ENCODE data around the gene RPS6KA5. TPM values are rescaled to one million over a fixed set of nuclear protein-coding genes. Genes with fewer than 3 reads are reported as not detected.

Gene RPS6KA5
- total and polyA plus RNA-seq, 2 donors (not counting 1 experiment from before 2014, with no cell fraction given) = 0.59 to 2.0 TPM

DNA sequence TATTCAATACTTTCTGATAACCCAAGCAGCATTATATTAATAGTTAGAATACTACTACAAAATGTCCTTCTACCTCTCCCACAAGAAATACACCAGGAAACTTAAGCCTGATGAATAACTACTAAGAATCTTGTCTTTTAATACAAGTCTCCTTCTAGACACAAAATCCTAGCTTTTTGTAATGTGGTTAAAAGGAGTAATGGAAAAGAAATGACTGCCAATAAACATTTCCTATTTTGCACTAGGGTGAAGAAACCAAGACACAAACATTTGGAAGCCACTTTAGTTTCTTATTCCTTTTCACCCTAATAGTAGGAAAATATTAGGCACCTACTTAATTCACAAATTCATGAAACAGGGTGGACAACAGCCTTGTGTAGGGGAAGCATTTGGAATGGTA lies 192.9 kb downstream of the RPS6KA5 start:
- H3K36me3 ChIP-seq (ENCODE audit: control insufficient read depth, insufficient read depth, low read length) = no peaks in the 10 kb centered on the region
- H3K27ac ChIP-seq (ENCODE audit: insufficient read depth, low read length) = no peak overlapping the region
- no peaks in the 10 kb centered on the region for H3K9me3 ChIP-seq (ENCODE audit: control insufficient read depth, insufficient read depth, low read depth, low read length)
- no peaks in the 10 kb centered on the region for H4K20me1 ChIP-seq (ENCODE audit: control insufficient read depth, extremely low read depth, insufficient read depth, low read length)
- H3K79me2 ChIP-seq (ENCODE audit: control insufficient read depth, insufficient read depth, low read length) = no peaks in the 10 kb centered on the region
- no peak overlapping the region for H2AFZ ChIP-seq (ENCODE audit: low read length)
- H3K4me2 ChIP-seq (ENCODE audit: extremely low read depth, insufficient read depth, low read length) = no peak overlapping the region
- peaks cover 2% of the 10 kb centered on the region for H3K4me1 ChIP-seq (ENCODE audit: control insufficient read depth, extremely low read depth, insufficient read depth, low read length)
- DNase-seq (ENCODE audit: low read depth in 2 of 2) = no peak
- no peak overlapping the region for H3K9ac ChIP-seq (ENCODE audit: insufficient read depth, low read length)
- H3K4me3 ChIP-seq (replicated peaks in 1 of 4; ENCODE audit: control extremely low read depth in 1 of 4, insufficient read depth in 1 of 4, low read depth in 3 of 4, low read length in 4 of 4) = no peak overlapping the region
- H3K27me3 ChIP-seq (ENCODE audit: control insufficient read depth, insufficient read depth, low read length) = no peaks in the 10 kb centered on the region
- TF ChIP-seq EZH2 (IDR thresholded peaks at IDR 0.05; ENCODE audit: low read length, missing control alignments) = no peak
- TF ChIP-seq, protein P1, sequence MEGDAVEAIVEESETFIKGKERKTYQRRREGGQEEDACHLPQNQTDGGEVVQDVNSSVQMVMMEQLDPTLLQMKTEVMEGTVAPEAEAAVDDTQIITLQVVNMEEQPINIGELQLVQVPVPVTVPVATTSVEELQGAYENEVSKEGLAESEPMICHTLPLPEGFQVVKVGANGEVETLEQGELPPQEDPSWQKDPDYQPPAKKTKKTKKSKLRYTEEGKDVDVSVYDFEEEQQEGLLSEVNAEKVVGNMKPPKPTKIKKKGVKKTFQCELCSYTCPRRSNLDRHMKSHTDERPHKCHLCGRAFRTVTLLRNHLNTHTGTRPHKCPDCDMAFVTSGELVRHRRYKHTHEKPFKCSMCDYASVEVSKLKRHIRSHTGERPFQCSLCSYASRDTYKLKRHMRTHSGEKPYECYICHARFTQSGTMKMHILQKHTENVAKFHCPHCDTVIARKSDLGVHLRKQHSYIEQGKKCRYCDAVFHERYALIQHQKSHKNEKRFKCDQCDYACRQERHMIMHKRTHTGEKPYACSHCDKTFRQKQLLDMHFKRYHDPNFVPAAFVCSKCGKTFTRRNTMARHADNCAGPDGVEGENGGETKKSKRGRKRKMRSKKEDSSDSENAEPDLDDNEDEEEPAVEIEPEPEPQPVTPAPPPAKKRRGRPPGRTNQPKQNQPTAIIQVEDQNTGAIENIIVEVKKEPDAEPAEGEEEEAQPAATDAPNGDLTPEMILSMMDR (conservative IDR thresholded peaks at IDR 0.05 in 1 of 2, IDR thresholded peaks at IDR 0.05 in 1 of 2; ENCODE audit: low read depth in 1 of 2, low read length in 2 of 2) = no peak

DNA sequence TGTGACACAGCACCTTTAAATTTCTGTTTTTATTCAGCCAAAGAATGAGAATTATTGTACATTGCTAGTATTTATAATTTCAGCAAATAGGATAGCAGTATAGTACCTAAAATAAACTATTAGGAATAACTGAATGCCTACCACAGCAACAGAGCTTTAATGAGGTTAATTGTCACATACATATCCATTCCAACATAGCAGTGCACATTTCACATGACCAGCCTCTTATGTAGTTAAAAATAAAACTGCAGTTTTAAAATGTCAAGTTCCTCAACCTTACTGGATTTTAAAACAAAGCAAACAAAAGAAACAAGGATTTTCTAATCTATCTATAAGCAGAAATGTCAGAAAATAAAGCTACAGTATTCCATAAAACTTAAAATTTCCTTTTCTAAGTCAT lies 193.6 kb downstream of the RPS6KA5 start:
- H2AFZ ChIP-seq (ENCODE audit: low read length) = no peak overlapping the region
- TF ChIP-seq, protein P1 (conservative IDR thresholded peaks at IDR 0.05 in 1 of 2, IDR thresholded peaks at IDR 0.05 in 1 of 2; ENCODE audit: low read depth in 1 of 2, low read length in 2 of 2) = no peak
- TF ChIP-seq EZH2 (IDR thresholded peaks at IDR 0.05; ENCODE audit: low read length, missing control alignments) = no peak
- H4K20me1 ChIP-seq (ENCODE audit: control insufficient read depth, extremely low read depth, insufficient read depth, low read length) = no peaks in the 10 kb centered on the region
- no peak overlapping the region for H3K27ac ChIP-seq (ENCODE audit: insufficient read depth, low read length)
- no peaks in the 10 kb centered on the region for H3K36me3 ChIP-seq (ENCODE audit: control insufficient read depth, insufficient read depth, low read length)
- no peak overlapping the region for H3K4me3 ChIP-seq (replicated peaks in 1 of 4; ENCODE audit: control extremely low read depth in 1 of 4, insufficient read depth in 1 of 4, low read depth in 3 of 4, low read length in 4 of 4)
- H3K4me2 ChIP-seq (ENCODE audit: extremely low read depth, insufficient read depth, low read length) = no peak overlapping the region
- no peaks in the 10 kb centered on the region for H3K27me3 ChIP-seq (ENCODE audit: control insufficient read depth, insufficient read depth, low read length)
- no peaks in the 10 kb centered on the region for H3K79me2 ChIP-seq (ENCODE audit: control insufficient read depth, insufficient read depth, low read length)
- no peak for DNase-seq (ENCODE audit: low read depth in 2 of 2)
- H3K9ac ChIP-seq (ENCODE audit: insufficient read depth, low read length) = no peak overlapping the region
- H3K9me3 ChIP-seq (ENCODE audit: control insufficient read depth, insufficient read depth, low read depth, low read length) = no peaks in the 10 kb centered on the region
- H3K4me1 ChIP-seq (ENCODE audit: control insufficient read depth, extremely low read depth, insufficient read depth, low read length) = peaks cover 2% of the 10 kb centered on the region

DNA sequence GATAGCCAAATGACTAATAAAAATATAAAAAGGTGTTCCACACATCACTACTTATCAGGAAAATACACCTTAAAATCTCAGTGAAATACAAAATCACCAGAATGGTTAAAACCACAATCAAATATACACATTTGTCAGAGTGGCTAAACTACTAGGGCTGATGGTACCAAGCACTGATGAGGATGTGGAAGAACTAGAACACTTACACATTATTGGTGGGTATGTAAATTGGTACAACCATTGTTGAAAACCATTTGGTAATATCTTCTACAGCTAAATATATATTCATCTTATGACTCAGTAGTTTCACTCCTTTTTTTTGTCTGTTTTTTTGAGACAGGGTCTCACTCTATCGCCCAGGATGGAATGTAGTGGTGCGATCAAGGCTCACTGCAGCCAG lies 195.7 kb downstream of the RPS6KA5 start:
- Histone ChIP-seq H3K4me3 (replicated peaks in 1 of 4; ENCODE audit: control extremely low read depth in 1 of 4, insufficient read depth in 1 of 4, low read depth in 3 of 4, low read length in 4 of 4) (no peak overlapping the region), H3K79me2 (ENCODE audit: control insufficient read depth, insufficient read depth, low read length) (no peaks in the 10 kb centered on the region), H4K20me1 (ENCODE audit: control insufficient read depth, extremely low read depth, insufficient read depth, low read length) (no peaks in the 10 kb centered on the region), H3K9ac (ENCODE audit: insufficient read depth, low read length) (no peak overlapping the region), H2AFZ (ENCODE audit: low read length) (no peak overlapping the region), H3K27ac (ENCODE audit: insufficient read depth, low read length) (no peak overlapping the region), H3K27me3 (ENCODE audit: control insufficient read depth, insufficient read depth, low read length) (no peaks in the 10 kb centered on the region), H3K4me2 (ENCODE audit: extremely low read depth, insufficient read depth, low read length) (no peak overlapping the region), H3K4me1 (ENCODE audit: control insufficient read depth, extremely low read depth, insufficient read depth, low read length) (no peaks in the 10 kb centered on the region), H3K9me3 (ENCODE audit: control insufficient read depth, insufficient read depth, low read depth, low read length) (no peaks in the 10 kb centered on the region), H3K36me3 (ENCODE audit: control insufficient read depth, insufficient read depth, low read length) (no peaks in the 10 kb centered on the region)
- TF ChIP-seq, protein P1 (conservative IDR thresholded peaks at IDR 0.05 in 1 of 2, IDR thresholded peaks at IDR 0.05 in 1 of 2; ENCODE audit: low read depth in 1 of 2, low read length in 2 of 2) = no peak
- TF ChIP-seq EZH2 (IDR thresholded peaks at IDR 0.05; ENCODE audit: low read length, missing control alignments) = no peak
- no peak for DNase-seq (ENCODE audit: low read depth in 2 of 2)
